Neutrophil (primary cell): ENCODE measurements around the gene RPS8.
"Not testable (repeated sequence)": the region's sequence is repeated elsewhere in the genome, so short reads cannot be mapped to it uniquely, and the experiment has no call there.

Experiments used
- H3K27ac ChIP-seq: fragments of 200-600 bp; sonication (generic); 2 replicates; pipeline ENCODE4 v1.5.1; 2016; ENCODE audit warnings: mild to moderate bottlenecking, moderate library complexity
- H3K27me3 ChIP-seq: fragments of 200-600 bp; sonication (generic); 2 replicates; pipeline ENCODE4 v1.6.0; 2016; ENCODE audit warnings: mild to moderate bottlenecking
- H3K36me3 ChIP-seq: fragments of 200-600 bp; sonication (generic); 2 replicates; pipeline ENCODE4 v1.5.1; 2017
- H3K4me1 ChIP-seq, 2 experiments: fragments of 200-600 bp in 1 of 2; sonication (generic) in 1 of 2; 1 replicate in 1 of 2; 2 replicates in 1 of 2; pipeline versions ENCODE4 v1.5.1 to v1.6.1; 2013 to 2016; ENCODE audit warnings: low read depth in 1 of 2, low read length in 1 of 2, mild to moderate bottlenecking in 1 of 2, moderate library complexity in 1 of 2; ENCODE audit not compliant: control insufficient read depth in 1 of 2, insufficient read depth in 1 of 2
- H3K4me3 ChIP-seq, 2 experiments: fragments of 200-600 bp in 1 of 2; sonication (generic) in 1 of 2; 1 replicate in 1 of 2; 2 replicates in 1 of 2; pipeline ENCODE4 v1.5.1; 2013 to 2016; ENCODE audit warnings: low read depth in 1 of 2, low read length in 1 of 2, mild to moderate bottlenecking in 1 of 2, moderate library complexity in 1 of 2
- H3K9me3 ChIP-seq: fragments of 200-600 bp; sonication (generic); 2 replicates; pipeline ENCODE4 v1.5.1; 2016
- TF ChIP-seq, protein P1 (sequence below): fragments of 200-600 bp; sonication (generic); IDR thresholded peaks from 2 replicates; pipeline ENCODE4 v1.5.1; 2016; ENCODE audit warnings: antibody characterized with exemption

Gene RPS8

DNA sequence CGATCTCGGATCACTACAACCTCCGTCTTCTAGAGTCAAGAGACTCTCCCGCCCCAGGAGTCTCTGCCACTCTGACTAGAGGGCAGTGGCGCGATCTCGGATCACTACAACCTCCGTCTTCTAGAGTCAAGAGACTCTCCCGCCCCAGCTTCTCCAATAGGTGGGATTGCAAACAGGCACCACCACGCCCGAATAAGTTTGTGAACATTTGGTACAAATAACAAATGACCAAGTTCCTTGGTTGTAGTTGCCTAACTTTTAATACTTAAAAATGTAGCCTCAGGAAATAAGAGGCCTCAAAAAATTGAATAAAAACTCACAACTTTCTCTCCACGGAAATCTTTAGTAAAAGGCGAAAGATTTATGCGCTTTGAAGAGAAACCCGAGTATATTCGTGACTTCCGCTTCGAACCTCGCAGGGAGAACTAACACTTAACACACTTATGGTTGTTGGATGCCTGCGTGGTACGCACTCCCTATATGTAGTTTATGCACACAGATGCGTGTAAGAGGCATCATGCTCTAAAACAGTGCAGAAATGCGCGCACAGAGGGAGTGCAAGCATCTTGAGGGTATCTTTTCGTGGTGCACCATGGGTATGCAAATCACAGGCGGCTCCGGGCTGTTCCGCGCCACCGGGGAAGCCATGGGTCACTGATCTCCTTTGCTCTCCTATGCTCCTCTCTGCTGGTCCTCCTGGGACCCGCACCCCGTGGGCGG lies 44.4 kb downstream of the RPS8 start:
- TF ChIP-seq, protein P1, sequence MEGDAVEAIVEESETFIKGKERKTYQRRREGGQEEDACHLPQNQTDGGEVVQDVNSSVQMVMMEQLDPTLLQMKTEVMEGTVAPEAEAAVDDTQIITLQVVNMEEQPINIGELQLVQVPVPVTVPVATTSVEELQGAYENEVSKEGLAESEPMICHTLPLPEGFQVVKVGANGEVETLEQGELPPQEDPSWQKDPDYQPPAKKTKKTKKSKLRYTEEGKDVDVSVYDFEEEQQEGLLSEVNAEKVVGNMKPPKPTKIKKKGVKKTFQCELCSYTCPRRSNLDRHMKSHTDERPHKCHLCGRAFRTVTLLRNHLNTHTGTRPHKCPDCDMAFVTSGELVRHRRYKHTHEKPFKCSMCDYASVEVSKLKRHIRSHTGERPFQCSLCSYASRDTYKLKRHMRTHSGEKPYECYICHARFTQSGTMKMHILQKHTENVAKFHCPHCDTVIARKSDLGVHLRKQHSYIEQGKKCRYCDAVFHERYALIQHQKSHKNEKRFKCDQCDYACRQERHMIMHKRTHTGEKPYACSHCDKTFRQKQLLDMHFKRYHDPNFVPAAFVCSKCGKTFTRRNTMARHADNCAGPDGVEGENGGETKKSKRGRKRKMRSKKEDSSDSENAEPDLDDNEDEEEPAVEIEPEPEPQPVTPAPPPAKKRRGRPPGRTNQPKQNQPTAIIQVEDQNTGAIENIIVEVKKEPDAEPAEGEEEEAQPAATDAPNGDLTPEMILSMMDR = peak; percentile 66
- Histone ChIP-seq H3K9me3 (no peaks in the 10 kb centered on the region), H3K36me3 (no peaks in the 10 kb centered on the region), H3K27me3 (no peaks in the 10 kb centered on the region), H3K4me1 (peaks cover 16 to 17% of the 10 kb centered on the region in 2 experiments), H3K27ac (peak overlapping the region; percentile 92), H3K4me3 (peak overlapping the region; percentile 66 to 75)

DNA sequence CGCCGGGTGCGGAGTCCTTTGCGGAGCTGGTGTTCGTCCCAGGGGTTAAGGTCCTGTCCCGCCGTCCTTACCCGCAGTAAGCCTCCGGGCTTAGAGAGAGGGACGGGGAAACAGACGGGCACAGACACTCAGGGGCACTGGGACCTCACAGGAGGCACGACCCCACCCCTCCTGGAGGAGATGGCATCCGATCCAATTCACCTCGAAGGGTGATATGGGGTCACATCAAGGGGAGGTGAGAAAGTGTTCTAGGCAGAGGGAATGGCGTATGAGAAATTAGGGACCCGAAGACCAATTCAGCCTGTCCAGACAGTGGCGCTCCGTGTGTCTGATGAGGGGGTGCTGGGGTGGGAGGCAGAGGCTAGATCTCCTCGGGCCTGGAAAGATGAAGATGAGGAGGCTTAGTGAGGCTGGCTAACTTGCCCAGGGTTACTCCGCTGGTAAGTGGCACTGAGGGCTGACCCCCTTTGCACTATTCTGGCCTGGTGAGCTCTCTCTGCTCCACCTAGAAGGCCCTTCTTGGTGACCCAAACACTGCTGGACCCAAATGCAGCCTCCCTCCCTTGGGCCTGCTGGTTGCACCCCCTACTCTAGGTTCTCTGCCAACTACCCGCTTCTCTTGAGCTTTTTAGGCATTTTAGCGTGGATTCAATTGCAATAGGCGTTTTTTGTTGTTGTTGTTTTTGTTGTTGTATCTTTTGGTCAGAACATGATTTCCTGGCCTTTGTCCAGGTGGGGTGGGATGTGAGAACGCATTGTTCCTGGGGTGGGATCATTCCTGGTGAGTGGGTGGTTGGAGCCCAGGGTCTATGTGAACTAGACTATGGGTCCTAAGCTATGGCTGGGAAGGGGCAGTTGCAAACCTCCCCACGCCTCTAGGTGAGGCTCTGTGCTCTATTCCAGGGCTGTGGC lies 45.2 kb downstream of the RPS8 start:
- Histone ChIP-seq H3K4me3 (peak overlapping the region; percentile 66 to 75), H3K27me3 (no peaks in the 10 kb centered on the region), H3K27ac (peak overlapping the region; percentile 92), H3K36me3 (no peaks in the 10 kb centered on the region), H3K9me3 (no peaks in the 10 kb centered on the region), H3K4me1 (peaks cover 16 to 17% of the 10 kb centered on the region in 2 experiments)
- TF ChIP-seq, protein P1 = no peak

DNA sequence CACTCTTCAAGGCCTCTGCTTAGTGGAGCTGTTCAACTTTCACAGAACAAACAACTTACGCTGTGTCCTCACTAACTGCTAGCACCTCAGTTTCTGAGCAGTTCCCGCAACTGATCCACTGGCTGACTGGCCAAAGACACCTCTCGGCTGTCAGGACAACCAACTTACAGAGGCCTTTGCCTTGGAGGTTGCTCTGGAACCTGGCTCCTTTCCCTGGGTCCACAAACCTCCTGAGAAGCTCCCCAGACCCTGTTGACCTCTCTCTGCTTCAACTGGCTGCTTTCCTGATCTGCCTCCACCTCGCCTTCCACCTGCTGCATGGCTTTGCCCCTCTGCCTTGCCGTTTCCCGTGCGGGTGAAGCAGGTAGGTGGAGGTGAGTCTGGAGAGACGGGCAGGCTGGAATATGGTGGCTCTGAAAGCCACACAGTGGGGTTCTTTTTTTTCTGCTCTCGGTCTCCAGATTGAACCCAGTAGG lies 45.9 kb downstream of the RPS8 start:
- Histone ChIP-seq H3K4me1 (peaks cover 19 to 20% of the 10 kb centered on the region in 2 experiments), H3K27ac (no peak overlapping the region), H3K36me3 (no peaks in the 10 kb centered on the region), H3K27me3 (no peaks in the 10 kb centered on the region), H3K4me3 (no peak overlapping the region), H3K9me3 (no peaks in the 10 kb centered on the region)
- TF ChIP-seq, protein P1 = no peak

DNA sequence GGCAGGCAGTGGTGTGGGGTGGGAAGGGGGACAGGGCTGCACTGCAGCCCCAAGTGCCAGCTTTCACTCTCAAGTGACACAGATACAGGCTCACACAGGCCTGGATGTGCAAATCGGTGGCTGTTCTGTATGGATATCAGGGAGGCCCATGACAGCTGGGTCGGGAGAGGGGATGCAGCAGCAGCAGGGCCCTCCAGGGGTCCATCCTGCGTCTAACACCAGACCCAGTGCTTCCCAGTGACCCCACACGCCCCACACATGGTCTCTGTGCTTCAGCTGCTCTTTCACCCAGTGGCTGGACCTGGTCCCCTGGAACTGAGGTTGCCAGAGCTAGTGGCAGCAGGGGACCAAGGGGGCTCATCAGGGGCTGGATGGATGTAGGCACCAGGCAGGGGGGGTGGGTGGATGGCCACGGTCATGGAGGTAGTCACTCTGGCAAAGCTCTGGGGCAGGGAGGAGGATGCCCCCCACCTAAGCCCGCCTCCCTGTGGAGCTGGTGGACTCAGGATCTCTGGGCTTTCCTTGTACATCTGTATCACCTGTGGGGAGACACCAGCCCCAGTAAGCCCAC lies 46.9 kb downstream of the RPS8 start:
- no peaks in the 10 kb centered on the region for H3K36me3 ChIP-seq
- TF ChIP-seq, protein P1 = no peak
- H3K4me3 ChIP-seq = no peak overlapping the region
- no peak overlapping the region for H3K27ac ChIP-seq
- H3K27me3 ChIP-seq = no peaks in the 10 kb centered on the region
- peaks cover 28 to 29% of the 10 kb centered on the region in 2 experiments for H3K4me1 ChIP-seq
- H3K9me3 ChIP-seq = no peaks in the 10 kb centered on the region

DNA sequence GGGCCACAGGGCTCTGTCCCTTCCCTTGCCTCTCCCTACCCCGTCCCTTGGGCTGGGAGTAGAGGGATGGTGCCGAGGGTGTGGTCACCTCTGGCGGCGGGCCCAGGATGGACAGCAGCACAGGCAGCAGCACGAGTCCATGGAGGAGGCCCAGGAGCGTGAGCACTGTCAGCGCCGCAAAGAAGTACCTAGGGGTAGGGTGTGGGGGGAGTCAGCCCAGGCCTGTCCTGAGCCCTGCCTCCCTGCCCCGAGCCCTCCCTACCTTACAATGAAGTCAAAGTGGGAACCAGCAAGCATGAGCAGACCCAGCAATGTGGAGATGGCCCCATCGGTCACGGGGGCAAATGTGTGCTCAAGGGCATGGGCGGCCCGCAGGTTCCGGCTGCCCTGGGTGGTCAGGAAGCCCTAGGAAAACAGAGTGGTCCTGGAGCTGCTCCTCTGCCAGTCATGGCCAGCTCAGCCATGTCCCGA lies 47.7 kb downstream of the RPS8 start:
- Histone ChIP-seq H3K9me3 (no peaks in the 10 kb centered on the region), H3K36me3 (no peaks in the 10 kb centered on the region), H3K27me3 (no peaks in the 10 kb centered on the region), H3K4me3 (no peak overlapping the region), H3K4me1 (peaks cover 28 to 30% of the 10 kb centered on the region in 2 experiments), H3K27ac (no peak overlapping the region)
- TF ChIP-seq, protein P1 = no peak

DNA sequence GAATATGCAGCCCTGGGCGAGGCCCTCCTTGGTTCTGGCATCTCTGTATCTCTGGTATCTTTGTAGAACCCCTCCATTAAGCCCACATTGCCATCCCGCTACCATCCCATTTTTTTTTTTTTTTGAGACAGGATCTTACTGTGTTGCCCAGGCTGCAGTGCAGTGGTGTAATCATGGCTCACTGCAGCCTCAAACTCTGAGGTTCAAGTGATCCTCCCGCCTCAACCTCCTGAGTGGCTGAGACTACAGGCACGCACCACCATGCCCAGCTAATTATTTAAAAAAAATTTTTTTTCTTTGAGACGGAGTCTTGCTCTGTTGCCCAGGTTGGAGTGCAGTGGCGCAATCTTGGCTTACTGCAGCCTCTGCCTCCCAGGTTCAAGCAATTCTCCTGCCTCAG lies 49.1 kb downstream of the RPS8 start:
- not testable (repeated sequence) for H3K4me3 ChIP-seq, H3K27ac ChIP-seq, H3K27me3 ChIP-seq, H3K36me3 ChIP-seq, H3K9me3 ChIP-seq
- peaks cover 19 to 24% of the 10 kb centered on the region in 2 experiments for H3K4me1 ChIP-seq
